GM19328 (cell line): Measurements from ENCODE around the gene SUPT20HL1.

Source experiments
- ATAC-seq: cut with Tn5 transposase; IDR thresholded peaks from one replicate; pipeline ENCODE4 v1.9.1; 2021; ENCODE audit warnings: mild to moderate bottlenecking, moderate library complexity; ENCODE audit not compliant: unreplicated experiment

Gene SUPT20HL1

GRCh38 chrX:24395775-24396174 is 35.3 kb downstream of the SUPT20HL1 start:
- ATAC-seq = peak; percentile 77

- no peak for ATAC-seq
Observed at GRCh38 chrX:24396236-24396930, 35.9 kb downstream of the SUPT20HL1 start.

GRCh38 chrX:24396931-24397279 is 36.5 kb downstream of the SUPT20HL1 start:
- ATAC-seq = no peak

- no peak for ATAC-seq
Observed at GRCh38 chrX:24398766-24399165, 38.3 kb downstream of the SUPT20HL1 start.

- ATAC-seq = no peak
Observed at GRCh38 chrX:24399550-24399949, 39.1 kb downstream of the SUPT20HL1 start.

- ATAC-seq = no peak
Observed at GRCh38 chrX:24405959-24406358, 45.5 kb downstream of the SUPT20HL1 start.
